Left ventricle myocardium superior (tissue), 1 donor: ENCODE results near the gene ENGASE. TPM values are rescaled to one million over a fixed set of nuclear protein-coding genes. Genes with fewer than 3 reads are reported as not detected.

Experiments used
- ATAC-seq: fragments of 200-7000 bp; cut with Tn5 transposase; one replicate; pipeline ENCODE4 v1.9.1; 2020; ENCODE audit warnings: mild to moderate bottlenecking, moderate library complexity
- DNase-seq: peaks from one replicate; pipeline ENCODE4 v3.0.0-alpha.2; 2020
- intact Hi-C: fragments of 100-400 bp; cut with micrococcal nuclease; formaldehyde crosslinking; loops from one replicate; pipeline ENCODE4 v1.11.0; 2022
- total RNA-seq: library from RNA; stranded (reverse); fragmentation: NEBNext Ultra II Directional; extraction: Animal tissue kit (Norgen Biotek cat#: 25700); gene quantifications from one replicate; pipeline ENCODE4 v1.2.1, GENCODE V29; 2021
- donor health status: DM: no; HTN: yes; CAD: no; lungs with severe emphysema.

The ENGASE gene
- total RNA-seq, 1 donor from 2014 or later = 32.8 TPM

GRCh38 chr17:79036596-79036995, 38.0 kb upstream of the ENGASE start:
- ATAC-seq (no peak), DNase-seq (no peak)
- intact Hi-C loops = no loop called here

GRCh38 chr17:79038545-79039135, 36.0 kb upstream of the ENGASE start:
- DNase-seq (peak; percentile 58), ATAC-seq (peak; percentile 52)
- intact Hi-C loops = no loop called here

- ATAC-seq (no peak), DNase-seq (peak; percentile 21)
- intact Hi-C loops = no loop called here
Observed at GRCh38 chr17:79039171-79039570, 35.5 kb upstream of the ENGASE start.

GRCh38 chr17:79039886-79040285, 34.7 kb upstream of the ENGASE start:
- intact Hi-C loops = no loop called here
- ATAC-seq (no peak), DNase-seq (no peak)

- no peak for DNase-seq
- no peak for ATAC-seq
- intact Hi-C loops = no loop called here
Observed at GRCh38 chr17:79041041-79041570, 33.5 kb upstream of the ENGASE start.

- no peak for ATAC-seq
- DNase-seq = peak; percentile 25
- intact Hi-C loops = no loop called here
Observed at GRCh38 chr17:79041723-79042420, 32.8 kb upstream of the ENGASE start.

- DNase-seq (peak; percentile 82), ATAC-seq (peak; percentile 30)
- intact Hi-C loops = no loop called here
Observed at GRCh38 chr17:79042421-79043190, 32.0 kb upstream of the ENGASE start.

GRCh38 chr17:79043191-79043930, 31.3 kb upstream of the ENGASE start:
- DNase-seq (no peak), ATAC-seq (no peak)
- intact Hi-C loops = no loop called here

GRCh38 chr17:79043931-79044320, 30.7 kb upstream of the ENGASE start:
- intact Hi-C loops = no loop called here
- ATAC-seq = no peak
- DNase-seq = peak; percentile 22

- intact Hi-C loops = no loop called here
- no peak for ATAC-seq
- DNase-seq = peak; percentile 19
Observed at GRCh38 chr17:79044462-79044861, 30.2 kb upstream of the ENGASE start.

- DNase-seq (peak; percentile 25), ATAC-seq (no peak)
- intact Hi-C loops = no loop called here
Observed at GRCh38 chr17:79045001-79045729, 29.5 kb upstream of the ENGASE start.

- intact Hi-C loops = no loop called here
- DNase-seq = peak; percentile 87
- ATAC-seq = peak; percentile 74
Observed at GRCh38 chr17:79045842-79046196, 28.8 kb upstream of the ENGASE start.

GRCh38 chr17:79046197-79046915, 28.3 kb upstream of the ENGASE start:
- peak; percentile 75 for DNase-seq
- intact Hi-C loops = no loop called here

GRCh38 chr17:79046916-79047280, 27.7 kb upstream of the ENGASE start:
- intact Hi-C loops = no loop called here
- ATAC-seq (peak; percentile 71), DNase-seq (peak; percentile 79)

More at GRCh38 chr17:79046197-79046915, 28.3 kb upstream of the ENGASE start:
- ATAC-seq = peak; percentile 81

GRCh38 chr17:79047291-79047920, 27.2 kb upstream of the ENGASE start:
- intact Hi-C loops = no loop called here
- peak; percentile 22 for ATAC-seq
- DNase-seq = peak; percentile 53

- ATAC-seq (no peak), DNase-seq (peak; percentile 58)
- intact Hi-C loops = no loop called here
Observed at GRCh38 chr17:79047923-79048825, 26.4 kb upstream of the ENGASE start.
